ENCODE data around the gene LONP1.

Gene LONP1

GRCh38 chr19:5646703-5647102 lies 73.2 kb downstream of the LONP1 start:
- DNase-seq: no peak

DNA sequence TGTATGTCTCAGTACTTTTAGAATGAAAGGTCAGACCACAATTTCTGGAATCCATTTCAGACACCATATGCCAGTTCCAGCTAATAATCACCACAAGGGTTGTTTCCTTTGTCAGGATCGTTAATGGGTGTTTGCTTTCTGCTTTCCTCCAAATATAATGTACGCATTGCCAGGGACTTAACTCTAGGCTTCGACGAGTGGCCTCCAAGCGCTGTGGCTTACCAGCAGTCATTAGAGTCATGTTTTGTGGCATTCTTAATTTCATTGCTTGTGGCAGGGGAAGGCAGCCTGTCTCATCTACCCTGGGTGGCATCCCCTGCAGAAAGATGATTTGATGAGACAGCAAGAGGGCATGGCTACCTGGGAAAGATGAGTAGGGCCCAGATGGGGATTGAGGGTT lies 74.5 kb downstream of the LONP1 start:
- no peak for DNase-seq

- DNase-seq: no peak
Measured at GRCh38 chr19:5644037-5644436, 75.9 kb downstream of the LONP1 start.

- DNase-seq: no peak
Measured at GRCh38 chr19:5643060-5643459, 76.9 kb downstream of the LONP1 start.

DNA sequence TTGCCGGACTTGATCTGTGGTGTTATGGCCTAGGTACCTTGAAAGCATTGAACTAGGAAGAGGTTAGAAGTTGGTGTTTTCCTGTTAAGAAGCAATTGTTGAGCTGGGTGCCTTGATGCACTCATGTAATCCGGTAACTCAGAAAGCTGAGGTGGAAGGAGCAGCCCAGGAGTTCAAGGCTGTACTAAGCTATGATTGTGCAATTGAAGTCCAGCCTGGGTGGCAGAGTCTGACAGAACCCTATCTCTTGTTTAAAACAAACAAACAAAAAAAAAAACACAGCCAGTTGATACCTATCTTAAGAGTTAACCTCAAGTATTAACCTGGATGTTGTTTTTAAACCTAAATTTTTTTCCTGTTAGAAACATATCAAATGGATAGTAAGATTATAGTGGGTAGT lies 77.7 kb downstream of the LONP1 start:
- no peak for DNase-seq

Measured in right hindlimb (tissue), 1 donor.